ENCODE data around the gene SDS.

SDS gene

GRCh38 chr12:113345318-113345717, 58.4 kb downstream of the SDS start:
- DNase-seq: no peak
